Measurements from ENCODE around the gene GGT5.
"Not testable (repeated sequence)": the region's sequence is repeated elsewhere in the genome, so short reads cannot be mapped to it uniquely, and the experiment has no call there.

GGT5 gene

DNA sequence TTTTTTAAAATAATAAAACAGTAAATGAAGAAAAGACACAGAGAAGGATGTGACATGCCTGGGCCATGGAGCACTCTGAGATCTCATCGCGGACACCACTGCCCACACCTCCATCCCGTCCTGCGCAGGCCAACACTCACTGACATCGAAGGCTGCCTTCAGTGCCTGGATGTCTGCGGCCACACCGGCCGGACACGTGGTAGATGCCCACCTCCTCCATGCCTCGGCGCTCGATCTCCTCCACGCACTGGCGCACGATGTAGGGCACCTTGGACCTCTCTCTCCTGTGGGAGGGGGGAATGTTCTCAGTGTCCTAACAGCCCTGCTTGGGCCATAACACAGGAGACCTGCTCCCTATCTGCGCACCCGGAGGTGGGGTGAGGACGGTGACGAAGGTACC is 18.6 kb upstream of the GGT5 start:
- H3K4ac ChIP-seq (ENCODE audit: low read depth, low read length); H3K27me3 ChIP-seq (ENCODE audit: insufficient read depth, low read length); H2AK5ac ChIP-seq (ENCODE audit: low read length); H4K8ac ChIP-seq (ENCODE audit: low read depth, low read length); H4K91ac ChIP-seq (ENCODE audit: low read depth, low read length); H3K4me3 ChIP-seq (ENCODE audit: low read depth, low read length); H3K23ac ChIP-seq (ENCODE audit: low read length); H3K9me3 ChIP-seq (ENCODE audit: insufficient read depth, low read depth, low read length); H4K12ac ChIP-seq (ENCODE audit: low read depth, low read length); H3K27ac ChIP-seq (ENCODE audit: low read depth, low read length); H3K9ac ChIP-seq (ENCODE audit: low read length); H3K36me3 ChIP-seq (ENCODE audit: control insufficient read depth in 1 of 2, insufficient read depth in 2 of 2, low read length in 2 of 2); H3K79me1 ChIP-seq (ENCODE audit: low read length); H3K4me2 ChIP-seq (ENCODE audit: low read length); H3K79me2 ChIP-seq (ENCODE audit: control insufficient read depth, insufficient read depth, low read length, poor library complexity); H2BK5ac ChIP-seq (ENCODE audit: low read depth, low read length, poor library complexity); H2AFZ ChIP-seq (ENCODE audit: insufficient read depth, low read length, poor library complexity); DNase-seq: not testable (repeated sequence)
- Histone ChIP-seq H2BK120ac (ENCODE audit: insufficient read depth, low read length, poor library complexity) (peak overlapping the region; percentile 5), H3K4me1 (ENCODE audit: control insufficient read depth in 1 of 2, insufficient read depth in 2 of 2, low read length in 2 of 2) (peaks cover 3 to 14% of the 10 kb centered on the region in 2 experiments), H2BK12ac (ENCODE audit: low read length) (peak overlapping the region; percentile 24), H3K14ac (ENCODE audit: low read length) (peak overlapping the region; percentile 18), H3K18ac (ENCODE audit: low read length) (peak overlapping the region; percentile 20)
- no CpG with 5 or more reads among the region's 19 CpGs for WGBS (ENCODE audit: extremely low coverage, insufficient coverage, insufficient read length)

DNA sequence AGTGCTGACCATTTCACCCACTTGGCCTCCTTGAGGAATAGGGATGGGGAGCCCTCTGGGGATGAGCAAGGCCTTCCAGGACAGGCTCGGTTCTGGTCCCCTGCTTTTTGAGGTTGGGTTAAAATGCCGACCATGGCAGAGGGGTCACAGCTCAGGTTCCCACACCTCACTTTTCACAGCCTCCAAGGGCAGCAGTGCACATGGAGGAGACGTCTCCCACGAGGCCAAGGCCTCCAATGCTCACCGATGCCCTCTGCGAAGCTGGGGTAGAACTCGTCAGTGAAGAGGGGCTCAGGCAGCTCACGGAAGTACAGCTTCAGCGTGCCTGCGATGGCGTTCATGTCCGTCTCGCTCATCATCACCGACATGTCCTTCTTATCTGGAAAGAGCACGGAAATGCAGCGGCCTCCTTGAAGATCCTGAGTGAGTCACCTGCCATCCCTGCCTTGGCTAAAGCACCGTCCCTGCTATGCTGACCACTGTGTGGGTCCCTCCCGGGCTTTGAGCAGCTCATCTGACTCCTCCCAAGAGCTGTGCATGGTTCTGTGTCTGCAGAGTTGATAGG is 17.4 kb upstream of the GGT5 start:
- DNase-seq, result peak; percentile 36 to 56
- not testable (repeated sequence) for H3K27ac ChIP-seq (ENCODE audit: low read depth, low read length); H3K79me1 ChIP-seq (ENCODE audit: low read length); H3K9ac ChIP-seq (ENCODE audit: low read length); H3K4me3 ChIP-seq (ENCODE audit: low read depth, low read length); H3K4me2 ChIP-seq (ENCODE audit: low read length); H2BK120ac ChIP-seq (ENCODE audit: insufficient read depth, low read length, poor library complexity); H4K91ac ChIP-seq (ENCODE audit: low read depth, low read length); H2BK5ac ChIP-seq (ENCODE audit: low read depth, low read length, poor library complexity); H3K23ac ChIP-seq (ENCODE audit: low read length); H3K36me3 ChIP-seq (ENCODE audit: control insufficient read depth in 1 of 2, insufficient read depth in 2 of 2, low read length in 2 of 2); H3K79me2 ChIP-seq (ENCODE audit: control insufficient read depth, insufficient read depth, low read length, poor library complexity); H2AFZ ChIP-seq (ENCODE audit: insufficient read depth, low read length, poor library complexity); H3K18ac ChIP-seq (ENCODE audit: low read length); H3K9me3 ChIP-seq (ENCODE audit: insufficient read depth, low read depth, low read length); H4K12ac ChIP-seq (ENCODE audit: low read depth, low read length); H3K4ac ChIP-seq (ENCODE audit: low read depth, low read length); H4K8ac ChIP-seq (ENCODE audit: low read depth, low read length); H3K27me3 ChIP-seq (ENCODE audit: insufficient read depth, low read length); H3K14ac ChIP-seq (ENCODE audit: low read length)
- Histone ChIP-seq H3K4me1 (ENCODE audit: control insufficient read depth in 1 of 2, insufficient read depth in 2 of 2, low read length in 2 of 2) (peaks cover 3 to 14% of the 10 kb centered on the region in 2 experiments), H2BK12ac (ENCODE audit: low read length) (peak overlapping the region; percentile 42), H2AK5ac (ENCODE audit: low read length) (peak overlapping the region; percentile 23)
- no CpG with 5 or more reads among the region's 18 CpGs for WGBS (ENCODE audit: extremely low coverage, insufficient coverage, insufficient read length)

DNA sequence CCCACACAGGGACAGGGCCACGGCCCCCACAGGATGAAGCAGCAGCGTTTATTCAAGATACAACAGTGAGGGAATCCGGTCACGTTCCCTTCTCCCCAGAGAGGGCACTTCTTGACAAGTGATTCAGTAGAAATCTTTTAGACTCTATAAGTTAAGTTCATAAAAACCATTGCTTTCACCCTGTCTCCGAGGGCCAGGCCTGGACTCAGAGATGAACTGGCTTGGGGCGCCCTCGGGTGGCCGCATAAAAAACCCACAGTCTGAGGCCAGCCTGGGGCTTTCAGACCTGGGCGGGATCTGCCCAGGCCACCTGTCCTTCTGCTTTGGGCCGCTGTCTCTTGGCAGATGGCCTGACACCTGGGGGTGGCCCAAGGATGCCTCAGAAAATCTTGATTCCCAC is 14.6 kb upstream of the GGT5 start:
- no CpG with 5 or more reads among the region's 10 CpGs for WGBS (ENCODE audit: extremely low coverage, insufficient coverage, insufficient read length)
- H3K18ac ChIP-seq (ENCODE audit: low read length); H3K79me2 ChIP-seq (ENCODE audit: control insufficient read depth, insufficient read depth, low read length, poor library complexity); H3K27me3 ChIP-seq (ENCODE audit: insufficient read depth, low read length); H3K4me1 ChIP-seq (ENCODE audit: control insufficient read depth in 1 of 2, insufficient read depth in 2 of 2, low read length in 2 of 2); H2BK5ac ChIP-seq (ENCODE audit: low read depth, low read length, poor library complexity); H3K23ac ChIP-seq (ENCODE audit: low read length); H3K9ac ChIP-seq (ENCODE audit: low read length); H2BK12ac ChIP-seq (ENCODE audit: low read length); H4K12ac ChIP-seq (ENCODE audit: low read depth, low read length); H2AK5ac ChIP-seq (ENCODE audit: low read length); H3K36me3 ChIP-seq (ENCODE audit: control insufficient read depth in 1 of 2, insufficient read depth in 2 of 2, low read length in 2 of 2); H2AFZ ChIP-seq (ENCODE audit: insufficient read depth, low read length, poor library complexity); H3K79me1 ChIP-seq (ENCODE audit: low read length); H3K4me3 ChIP-seq (ENCODE audit: low read depth, low read length); H3K27ac ChIP-seq (ENCODE audit: low read depth, low read length); H4K91ac ChIP-seq (ENCODE audit: low read depth, low read length); H3K9me3 ChIP-seq (ENCODE audit: insufficient read depth, low read depth, low read length); H2BK120ac ChIP-seq (ENCODE audit: insufficient read depth, low read length, poor library complexity); H4K8ac ChIP-seq (ENCODE audit: low read depth, low read length); H3K4ac ChIP-seq (ENCODE audit: low read depth, low read length); H3K14ac ChIP-seq (ENCODE audit: low read length); H3K4me2 ChIP-seq (ENCODE audit: low read length): not testable (repeated sequence)
- peak; percentile 55 to 88 for DNase-seq

DNA sequence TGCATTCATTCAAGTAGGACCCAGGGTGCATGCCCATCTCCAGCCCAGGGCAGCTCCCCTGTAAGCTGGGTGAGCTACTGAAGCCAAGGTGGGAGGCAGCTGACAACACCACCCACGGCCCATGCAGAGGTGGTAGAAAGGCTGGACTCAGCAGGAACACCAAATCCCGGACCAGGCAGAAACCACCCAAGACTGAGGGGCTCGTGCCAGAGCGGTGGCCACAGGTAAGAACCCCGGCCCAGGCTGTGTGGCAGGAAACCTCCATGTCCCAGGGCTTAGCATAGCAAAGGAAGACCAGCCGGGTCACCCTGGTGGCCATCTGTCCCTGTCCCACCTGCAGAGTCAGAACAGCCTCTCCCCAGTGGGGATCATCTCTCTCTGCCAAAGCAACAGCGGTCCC is 11.9 kb upstream of the GGT5 start:
- H4K91ac ChIP-seq (ENCODE audit: low read depth, low read length); H3K4me3 ChIP-seq (ENCODE audit: low read depth, low read length); H3K23ac ChIP-seq (ENCODE audit: low read length); H3K14ac ChIP-seq (ENCODE audit: low read length); H3K4me1 ChIP-seq (ENCODE audit: control insufficient read depth in 1 of 2, insufficient read depth in 2 of 2, low read length in 2 of 2); H3K18ac ChIP-seq (ENCODE audit: low read length); H3K4ac ChIP-seq (ENCODE audit: low read depth, low read length); H2BK120ac ChIP-seq (ENCODE audit: insufficient read depth, low read length, poor library complexity); H3K36me3 ChIP-seq (ENCODE audit: control insufficient read depth in 1 of 2, insufficient read depth in 2 of 2, low read length in 2 of 2); H2AK5ac ChIP-seq (ENCODE audit: low read length); H2AFZ ChIP-seq (ENCODE audit: insufficient read depth, low read length, poor library complexity); H3K4me2 ChIP-seq (ENCODE audit: low read length); H3K27me3 ChIP-seq (ENCODE audit: insufficient read depth, low read length); H3K9me3 ChIP-seq (ENCODE audit: insufficient read depth, low read depth, low read length); H3K27ac ChIP-seq (ENCODE audit: low read depth, low read length); DNase-seq; H3K79me2 ChIP-seq (ENCODE audit: control insufficient read depth, insufficient read depth, low read length, poor library complexity); H3K9ac ChIP-seq (ENCODE audit: low read length); H4K8ac ChIP-seq (ENCODE audit: low read depth, low read length); H2BK5ac ChIP-seq (ENCODE audit: low read depth, low read length, poor library complexity); H2BK12ac ChIP-seq (ENCODE audit: low read length); H4K12ac ChIP-seq (ENCODE audit: low read depth, low read length); H3K79me1 ChIP-seq (ENCODE audit: low read length): not testable (repeated sequence)
- no CpG with 5 or more reads among the region's 7 CpGs for WGBS (ENCODE audit: extremely low coverage, insufficient coverage, insufficient read length)

Data from trophoblast cell (in vitro differentiated cells and primary cell).